Measurements from ENCODE around the gene EID1.

- TF ChIP-seq CTCF (IDR thresholded peaks at IDR 0.05) (no peak), MAX (IDR thresholded peaks at IDR 0.05; ENCODE audit: low read depth) (no peak), REST (IDR thresholded peaks at IDR 0.05; ENCODE audit: low read depth, low read length) (no peak)
These were observed 51.7 kb downstream of the EID1 start for GRCh38 chr15:48929661-48930060.
